Motor neuron (in vitro differentiated cells): ENCODE results near the gene MAN1B1. TPM values are rescaled to one million over a fixed set of nuclear protein-coding genes. Genes with fewer than 3 reads are reported as not detected.

Source experiments
- total RNA-seq, 8 experiments: library from RNA; unstranded; fragments of 300-600 nt; gene quantifications; 2 replicates each; pipeline versions ENCODE4 v1.2.3 to v1.2.4, GENCODE V29; 2022

MAN1B1 gene
- total RNA-seq, 8 experiments from 2014 or later, result 28.6 to 89.3 (median 50.3) TPM

Other genes starting within 250 kb of the MAN1B1 start
- gene AJM1, start 244.5 kb upstream of the MAN1B1 start, total RNA-seq, result 1 to 10 TPM; 1.2 to 5.5 (median 2.6) TPM
- gene PHPT1, start 237.6 kb upstream of the MAN1B1 start, total RNA-seq, result 100 to 1,000 TPM; 134 to 366 (median 259) TPM
- gene MAMDC4, start 234.6 kb upstream of the MAN1B1 start, total RNA-seq, result 10 to 100 TPM in 1 of 8 experiments, 1 to 10 TPM in 7; 1.5 to 10.3 (median 4.7) TPM
- gene EDF1, start 220.7 kb upstream of the MAN1B1 start, total RNA-seq, result 100 to 1,000 TPM; 506 to 905 (median 719) TPM
- 10 to 100 TPM in 4 of 8 experiments, 1 to 10 TPM in 4; 6.8 to 18.4 (median 10.0) TPM for gene TRAF2, start 200.5 kb upstream of the MAN1B1 start, total RNA-seq
- gene FBXW5, start 142.2 kb upstream of the MAN1B1 start, total RNA-seq, result 100 to 1,000 TPM in 1 of 8 experiments, 10 to 100 TPM in 7; 34.1 to 115 (median 45.3) TPM
- gene C8G, start 141.7 kb upstream of the MAN1B1 start, total RNA-seq, result 1 to 10 TPM in 5 of 8 experiments, under 1 TPM in 1, not detected in 2; 0.71 to 2.7 (median 1.4) TPM
- gene LCN12, start 134.7 kb upstream of the MAN1B1 start, total RNA-seq, result 1 to 10 TPM in 5 of 8 experiments, under 1 TPM in 3; 0.38 to 4.3 (median 1.2) TPM
- gene PTGDS, start 109.5 kb upstream of the MAN1B1 start, total RNA-seq, result 100 to 1,000 TPM in 2 of 8 experiments, 10 to 100 TPM in 2, 1 to 10 TPM in 4; 1.2 to 273 (median 12.3) TPM
- 1 to 10 TPM in 1 of 8 experiments, under 1 TPM in 7; 0.11 to 1.3 (median 0.73) TPM for gene LCNL1, start 104.0 kb upstream of the MAN1B1 start, total RNA-seq
- 10 to 100 TPM; 23.4 to 38.4 (median 27.5) TPM for gene PAXX, start 94.6 kb upstream of the MAN1B1 start, total RNA-seq
- 1 to 10 TPM in 1 of 8 experiments, under 1 TPM in 3, not detected in 4; 0.29 to 8.3 (median 0.47) TPM for gene CLIC3, start 90.4 kb upstream of the MAN1B1 start, total RNA-seq
- 10 to 100 TPM in 7 of 8 experiments, 1 to 10 TPM in 1; 8.1 to 27.9 (median 18.0) TPM for gene ABCA2, start 58.7 kb upstream of the MAN1B1 start, total RNA-seq
- gene FUT7, start 54.9 kb upstream of the MAN1B1 start, total RNA-seq, result 1 to 10 TPM in 1 of 8 experiments, under 1 TPM in 6, not detected in 1; 0.08 to 1.0 (median 0.25) TPM
- 10 to 100 TPM; 19.0 to 61.7 (median 30.5) TPM for gene NPDC1, start 40.8 kb upstream of the MAN1B1 start, total RNA-seq
- 1 to 10 TPM in 1 of 8 experiments, under 1 TPM in 7; 0.13 to 1.3 (median 0.34) TPM for gene ENTPD2, start 32.9 kb upstream of the MAN1B1 start, total RNA-seq
- gene SAPCD2, start 16.4 kb upstream of the MAN1B1 start, total RNA-seq, result 10 to 100 TPM in 2 of 8 experiments, 1 to 10 TPM in 4, under 1 TPM in 2; 0.31 to 12.5 (median 6.4) TPM
- gene UAP1L1, start 9.5 kb upstream of the MAN1B1 start, total RNA-seq, result 1 to 10 TPM in 6 of 8 experiments, under 1 TPM in 2; 0.63 to 8.9 (median 4.5) TPM
- gene DPP7, start 27.7 kb downstream of the MAN1B1 start, total RNA-seq, result 100 to 1,000 TPM in 3 of 8 experiments, 10 to 100 TPM in 5; 14.2 to 233 (median 56.1) TPM
- gene GRIN1, start 52.2 kb downstream of the MAN1B1 start, total RNA-seq, result 1 to 10 TPM in 4 of 8 experiments, under 1 TPM in 4; 0.20 to 6.0 (median 1.2) TPM
- gene LRRC26, start 83.1 kb downstream of the MAN1B1 start, total RNA-seq, result under 1 TPM in 3 of 8 experiments, not detected in 5; 0.17 to 1.00 (median 0.43) TPM
- not detected for gene TMEM210, start 85.1 kb downstream of the MAN1B1 start, total RNA-seq
- gene ANAPC2, start 101.6 kb downstream of the MAN1B1 start, total RNA-seq, result 10 to 100 TPM; 11.9 to 43.3 (median 20.0) TPM
- gene SSNA1, start 101.7 kb downstream of the MAN1B1 start, total RNA-seq, result 10 to 100 TPM; 28.2 to 50.7 (median 44.5) TPM
- 10 to 100 TPM in 4 of 8 experiments, 1 to 10 TPM in 4; 5.9 to 79.6 (median 10.6) TPM for gene TPRN, start 113.8 kb downstream of the MAN1B1 start, total RNA-seq
- gene TMEM203, start 118.7 kb downstream of the MAN1B1 start, total RNA-seq, result 10 to 100 TPM; 20.0 to 31.7 (median 26.4) TPM
- 10 to 100 TPM in 2 of 8 experiments, 1 to 10 TPM in 6; 5.1 to 25.3 (median 8.6) TPM for gene NDOR1, start 118.7 kb downstream of the MAN1B1 start, total RNA-seq
- 1 to 10 TPM in 7 of 8 experiments, under 1 TPM in 1; 0.41 to 7.0 (median 3.0) TPM for gene RNF208, start 135.3 kb downstream of the MAN1B1 start, total RNA-seq
- gene CYSRT1, start 138.2 kb downstream of the MAN1B1 start, total RNA-seq, result 1 to 10 TPM; 1.2 to 4.7 (median 1.3) TPM
- 1 to 10 TPM in 1 of 8 experiments, under 1 TPM in 7; 0.23 to 1.1 (median 0.46) TPM for gene RNF224, start 140.5 kb downstream of the MAN1B1 start, total RNA-seq
- under 1 TPM in 6 of 8 experiments, not detected in 2; 0.11 to 0.49 (median 0.20) TPM for gene SLC34A3, start 143.9 kb downstream of the MAN1B1 start, total RNA-seq
- 100 to 1,000 TPM in 5 of 8 experiments, 10 to 100 TPM in 3; 57.6 to 372 (median 151) TPM for gene TUBB4B, start 154.3 kb downstream of the MAN1B1 start, total RNA-seq
- 1 to 10 TPM in 3 of 8 experiments, under 1 TPM in 2, not detected in 3; 0.42 to 1.4 (median 1.3) TPM for gene STPG3, start 164.3 kb downstream of the MAN1B1 start, total RNA-seq
- gene NELFB, start 168.3 kb downstream of the MAN1B1 start, total RNA-seq, result 10 to 100 TPM; 22.8 to 38.4 (median 34.5) TPM
- gene TOR4A, start 190.7 kb downstream of the MAN1B1 start, total RNA-seq, result 10 to 100 TPM in 2 of 8 experiments, 1 to 10 TPM in 1, under 1 TPM in 5; 0.11 to 14.2 (median 0.71) TPM
- gene NRARP, start 215.3 kb downstream of the MAN1B1 start, total RNA-seq, result 10 to 100 TPM in 1 of 8 experiments, 1 to 10 TPM in 5, under 1 TPM in 1, not detected in 1; 1.00 to 20.5 (median 3.4) TPM